ENCODE results near the gene TAF15.
A peak's percentile ranks its signal among the peaks of the same experiment; 100 is the strongest.

Gene TAF15

DNA sequence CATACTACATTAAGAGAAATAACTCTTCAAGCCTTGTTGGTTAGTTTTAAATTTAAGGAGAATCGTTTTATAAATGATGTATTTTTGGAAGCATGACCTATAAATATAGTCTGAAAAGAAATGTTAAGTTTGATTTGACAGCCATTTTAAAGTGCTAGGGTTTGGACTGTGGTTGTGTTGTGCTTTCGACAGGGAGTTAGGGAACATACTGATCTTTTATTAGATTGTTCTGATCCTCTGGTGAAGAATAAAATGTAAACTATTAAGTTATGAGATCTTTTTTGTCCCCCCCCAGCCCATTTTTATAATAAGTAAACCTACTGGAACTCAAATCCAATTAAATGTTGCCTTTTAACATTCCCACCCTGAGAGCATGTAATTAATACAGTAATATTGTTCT, 12.0 kb downstream of the TAF15 start:
- DNase-seq: no peak

DNA sequence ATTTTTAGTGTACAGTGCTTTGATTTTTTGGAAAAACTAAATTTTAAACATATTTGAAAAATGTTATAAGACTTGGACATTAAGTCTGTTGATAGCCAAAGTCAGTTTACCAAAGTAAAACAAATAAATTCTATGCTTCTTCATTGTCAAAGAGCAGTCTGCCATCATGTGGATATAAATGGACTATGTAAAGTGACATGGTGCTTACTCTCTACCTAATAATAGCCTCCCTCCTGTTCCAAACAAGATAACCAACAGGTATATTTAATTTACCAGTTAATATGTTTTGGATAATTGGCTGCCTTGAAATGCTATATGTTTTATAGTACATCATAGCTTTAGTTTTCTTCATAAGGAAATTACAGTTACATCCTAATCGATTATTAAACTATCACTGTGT, 15.9 kb downstream of the TAF15 start:
- no peak for DNase-seq

DNA sequence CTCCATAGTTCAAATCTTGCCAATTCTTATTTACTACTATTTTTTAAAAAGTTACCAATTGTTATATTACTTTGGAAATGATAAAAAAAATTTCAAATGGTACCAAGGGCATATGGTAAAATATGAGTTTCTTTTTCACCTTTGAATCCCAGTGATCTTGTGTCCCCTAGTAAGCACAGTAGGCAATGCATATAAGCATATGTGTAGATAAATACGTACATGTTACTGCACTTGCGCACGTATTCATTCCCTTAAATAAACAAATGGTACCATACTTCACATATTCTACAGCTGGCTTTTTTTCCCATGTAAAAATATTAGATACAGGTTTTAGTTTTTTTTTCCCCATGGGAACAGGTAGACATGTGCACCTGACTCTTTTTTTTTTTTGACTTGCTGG, 31.8 kb downstream of the TAF15 start:
- DNase-seq: no peak

DNA sequence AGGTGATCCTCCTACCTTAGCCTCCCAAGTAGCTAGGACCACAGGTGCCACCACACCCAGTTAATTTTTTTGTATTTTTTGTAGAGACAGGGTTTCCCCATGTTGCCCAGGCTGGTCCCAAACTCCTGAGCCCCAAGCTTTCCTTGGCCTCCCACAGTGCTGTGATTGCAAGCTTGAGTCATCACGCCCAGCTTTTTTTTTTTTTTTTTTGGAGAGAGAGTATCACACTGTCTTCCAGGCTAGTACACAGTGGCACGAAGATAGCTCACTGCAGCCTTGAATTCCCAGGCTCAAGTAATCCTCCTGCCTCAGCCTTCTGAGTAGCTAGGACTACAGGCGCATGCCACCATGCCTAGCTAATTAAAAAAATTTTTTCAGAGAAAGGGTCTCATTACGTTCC, 32.2 kb downstream of the TAF15 start:
- DNase-seq: peak; percentile 11

DNA sequence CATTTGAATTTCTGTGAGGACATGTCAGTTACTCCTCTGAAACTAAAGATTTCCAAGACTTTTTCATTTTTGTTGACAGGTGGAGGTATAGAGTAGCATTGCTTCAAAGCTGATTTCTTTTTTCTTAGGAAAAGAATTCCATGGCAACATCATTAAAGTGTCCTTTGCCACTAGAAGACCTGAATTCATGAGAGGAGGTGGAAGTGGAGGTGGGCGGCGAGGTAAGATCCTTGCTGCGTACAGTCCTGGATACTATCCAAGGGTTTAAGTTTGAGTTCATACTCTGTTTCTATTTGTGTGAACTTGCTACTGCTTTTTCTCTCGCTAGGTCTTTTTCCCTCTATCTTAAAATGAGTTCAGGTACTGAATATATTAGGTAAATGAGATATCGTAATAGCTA, 33.0 kb downstream of the TAF15 start:
- DNase-seq: no peak

DNA sequence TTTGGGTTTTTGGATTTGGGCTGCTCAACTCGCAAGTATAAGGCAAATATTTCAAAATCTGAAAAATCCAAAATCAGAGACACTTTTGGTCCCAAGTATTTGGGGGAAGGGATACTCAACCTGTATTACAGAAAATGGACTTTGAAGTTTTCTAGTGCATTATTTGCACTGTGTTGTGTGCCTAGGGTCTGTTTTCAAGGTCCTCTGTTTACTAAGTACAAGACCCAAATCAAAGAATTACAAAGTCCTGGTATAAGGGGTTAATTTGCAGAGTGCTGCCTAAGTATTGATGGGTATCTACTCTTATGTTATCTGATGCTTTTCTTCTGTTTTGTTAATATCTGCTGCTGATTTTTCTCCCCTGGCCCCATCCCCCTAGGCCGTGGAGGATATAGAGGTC, 34.4 kb downstream of the TAF15 start:
- no peak for DNase-seq

DNA sequence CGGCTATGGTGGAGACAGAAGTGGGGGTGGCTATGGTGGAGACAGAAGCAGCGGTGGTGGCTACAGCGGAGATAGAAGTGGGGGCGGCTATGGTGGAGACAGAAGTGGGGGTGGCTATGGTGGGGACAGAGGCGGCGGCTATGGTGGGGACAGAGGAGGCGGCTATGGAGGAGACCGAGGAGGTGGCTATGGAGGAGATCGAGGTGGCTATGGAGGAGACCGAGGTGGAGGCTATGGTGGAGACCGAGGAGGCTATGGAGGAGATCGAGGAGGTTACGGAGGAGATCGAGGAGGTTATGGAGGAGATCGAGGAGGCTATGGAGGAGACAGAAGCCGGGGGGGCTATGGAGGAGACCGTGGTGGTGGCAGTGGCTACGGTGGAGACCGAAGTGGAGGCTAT, 35.3 kb downstream of the TAF15 start:
- no peak for DNase-seq

DNA sequence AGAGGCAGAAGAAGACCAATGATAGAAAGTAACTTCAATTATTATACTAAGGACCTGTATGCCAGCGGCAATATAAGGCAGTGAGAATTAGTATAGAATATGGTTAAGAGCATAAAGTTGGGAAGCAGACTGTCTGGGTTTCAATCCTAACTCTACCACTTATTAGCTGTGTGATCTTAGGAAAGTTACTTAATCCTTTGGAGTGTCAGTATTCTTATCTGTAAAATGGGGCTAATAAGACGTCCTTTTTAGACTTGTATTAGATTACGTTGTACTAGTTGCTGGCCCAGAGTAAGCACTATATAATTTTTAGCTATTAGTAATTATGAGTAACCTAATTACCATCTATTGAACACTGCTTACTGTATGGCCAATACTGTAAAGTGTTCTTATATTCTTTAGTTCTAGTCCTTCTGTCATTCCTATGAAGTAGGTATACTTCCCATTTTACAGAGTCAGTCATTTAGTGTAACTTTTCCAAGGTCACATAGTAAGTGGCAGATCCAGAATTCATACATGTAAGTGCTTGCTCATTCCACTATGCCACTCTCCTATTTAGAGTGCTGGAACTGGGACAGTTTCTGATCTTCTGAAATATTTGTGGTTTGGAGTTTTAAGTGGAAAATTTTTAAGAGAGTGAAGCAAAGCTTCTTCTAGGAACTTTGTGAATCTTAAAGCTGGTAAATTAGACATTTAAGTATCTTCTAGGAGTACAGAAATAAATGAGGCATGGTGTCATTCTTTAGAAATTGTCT, 36.9 kb downstream of the TAF15 start:
- DNase-seq: no peak

DNA sequence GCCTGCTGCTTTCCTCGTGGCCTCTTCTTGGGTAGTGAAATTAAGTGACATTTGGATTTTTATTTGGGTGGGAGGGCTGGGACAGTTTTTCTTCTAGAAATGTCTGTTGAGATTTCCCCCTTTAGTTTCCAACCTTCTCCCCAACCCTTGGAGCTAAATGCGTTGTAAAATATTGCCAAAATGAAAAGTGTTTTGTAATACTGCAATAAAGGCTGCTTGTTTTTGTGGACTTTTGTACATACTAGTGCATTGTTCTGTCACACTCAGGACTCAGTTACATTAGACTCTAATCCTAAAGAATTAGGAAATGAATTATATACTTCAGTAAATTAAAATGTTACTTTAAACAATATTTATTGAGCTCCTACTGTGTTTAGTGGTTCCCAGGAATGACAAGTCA, 37.7 kb downstream of the TAF15 start:
- no peak for DNase-seq

DNA sequence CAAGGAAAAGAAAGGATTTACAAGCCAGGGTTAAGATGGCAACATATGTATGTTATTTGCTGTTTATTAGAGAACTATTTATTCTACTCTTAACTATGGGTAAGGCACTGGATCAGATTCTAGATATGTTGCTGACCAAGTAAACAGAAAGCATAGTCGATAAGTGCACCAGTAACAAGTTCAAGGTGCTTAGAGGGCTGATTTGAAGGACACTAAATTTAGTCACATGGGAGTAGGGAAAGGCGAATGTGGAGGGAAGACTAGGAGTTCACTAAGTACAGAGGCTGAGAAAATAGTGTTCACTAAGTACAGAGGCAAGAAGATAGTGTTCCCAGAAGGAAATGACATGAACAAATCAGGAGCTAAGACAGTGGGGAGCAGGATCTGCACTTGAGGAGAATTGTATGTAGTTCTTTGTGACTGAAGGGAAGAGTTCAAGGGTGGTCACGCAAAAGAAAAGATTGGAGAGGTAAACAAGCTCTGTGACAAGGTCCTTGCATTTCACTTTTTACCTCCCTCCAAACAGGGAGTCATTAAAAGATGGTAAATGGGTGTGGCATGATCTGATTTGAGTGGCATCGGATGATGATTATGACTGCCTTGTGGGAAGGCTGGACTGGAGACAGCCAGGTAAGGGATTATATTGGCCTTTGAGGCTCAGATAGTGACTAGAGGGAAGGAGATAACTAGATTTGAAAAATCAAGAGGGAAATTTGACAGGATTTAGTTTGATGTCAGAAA, 38.5 kb downstream of the TAF15 start:
- no peak for DNase-seq

DNA sequence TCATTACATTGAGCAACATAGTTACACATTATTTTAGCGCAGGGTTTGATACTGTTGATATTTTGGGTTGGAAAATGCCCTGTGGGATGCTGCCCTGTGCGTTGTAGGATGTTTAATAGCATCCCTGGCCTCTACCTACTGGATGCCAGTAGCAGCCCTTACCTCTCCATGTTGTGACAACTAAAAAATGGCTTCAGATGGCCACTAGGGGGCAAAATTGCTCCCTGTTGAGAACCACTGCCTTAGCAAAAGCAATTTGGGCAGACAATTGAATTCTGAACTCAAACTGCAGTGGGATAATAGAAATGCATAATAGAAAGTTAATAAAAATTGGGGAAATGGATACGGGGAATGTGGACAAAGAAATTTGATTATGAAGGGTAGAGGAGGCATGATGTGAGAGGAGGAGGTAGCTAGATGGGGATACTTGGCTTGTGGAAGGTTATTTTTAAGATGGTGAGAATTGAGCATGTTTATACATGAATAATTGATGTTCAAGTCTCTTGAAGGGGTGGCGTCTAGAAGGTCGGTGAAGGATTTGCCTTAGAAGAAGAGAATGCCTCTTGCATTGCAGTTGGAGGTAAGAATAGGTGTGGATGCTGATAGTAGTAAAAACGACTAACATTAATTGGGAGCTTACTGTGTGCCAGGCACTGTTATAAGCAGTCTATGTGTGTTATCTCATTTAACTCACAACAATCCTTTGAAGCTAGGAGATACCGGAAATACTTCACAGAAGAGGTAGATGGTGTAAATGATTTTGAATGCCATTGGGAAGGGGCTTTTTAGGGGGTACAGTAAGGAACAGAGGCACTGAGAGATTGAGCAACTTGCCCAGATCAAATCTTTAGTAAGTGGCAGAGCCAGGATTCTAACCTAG, 40.4 kb downstream of the TAF15 start:
- DNase-seq: peak; percentile 72

DNA sequence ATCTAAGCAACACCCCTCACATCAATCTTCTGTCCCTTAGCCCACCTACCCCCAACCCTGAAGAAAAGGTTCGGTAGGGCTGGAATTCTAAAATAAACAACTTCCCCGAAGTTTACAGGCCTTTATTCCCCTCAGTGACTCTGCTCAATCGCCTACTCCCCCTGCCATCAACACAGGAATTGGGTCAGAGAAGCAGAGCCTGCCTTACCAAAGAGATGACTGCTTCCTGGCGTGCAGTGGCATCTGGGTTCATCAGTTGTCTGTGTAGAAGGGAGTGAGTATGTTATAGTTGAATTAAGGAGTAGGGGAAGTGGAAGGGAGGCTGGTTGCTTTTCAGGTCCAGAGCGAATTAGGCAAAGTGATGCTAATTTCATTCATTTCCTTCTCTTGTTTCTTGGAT, 46.7 kb downstream of the TAF15 start:
- no peak for DNase-seq

DNA sequence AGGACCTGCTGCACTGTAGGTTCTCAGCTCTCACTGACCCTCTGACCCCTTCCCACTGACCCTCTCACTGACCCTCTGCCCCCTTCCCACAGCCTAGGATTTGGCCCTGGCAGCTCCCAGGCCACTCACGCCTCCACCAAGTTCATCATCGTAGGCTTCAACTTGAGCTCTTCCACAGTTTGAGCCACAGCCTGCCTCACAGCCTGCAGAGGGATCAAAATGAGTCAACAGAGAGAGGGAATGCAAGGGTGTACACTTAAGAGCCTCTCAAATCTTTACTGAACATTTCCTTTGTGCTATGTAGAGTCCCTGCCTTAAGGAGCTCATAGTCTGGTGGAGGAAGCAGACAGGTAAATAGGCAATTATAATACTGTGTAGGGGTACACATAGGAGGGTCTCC, 47.3 kb downstream of the TAF15 start:
- no peak for DNase-seq

DNA sequence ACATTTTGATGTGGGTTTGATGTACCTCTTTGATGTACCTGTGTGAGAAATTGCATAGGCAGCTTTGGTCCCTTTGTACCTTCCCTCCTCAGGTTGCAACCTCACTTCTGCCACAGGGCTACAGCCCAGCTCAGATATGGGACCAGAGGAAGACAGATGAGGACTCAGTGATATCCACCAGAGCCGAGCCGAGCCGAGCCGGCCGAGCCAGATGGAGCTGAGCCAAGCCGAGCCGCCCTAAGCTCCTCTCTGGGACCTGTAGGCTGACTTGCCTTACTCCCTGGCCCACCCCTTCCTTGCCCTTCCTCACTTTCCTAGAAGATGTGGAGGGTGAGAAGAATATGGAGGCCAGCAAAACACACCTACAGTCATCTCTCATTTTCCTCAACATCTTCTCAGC, 55.6 kb downstream of the TAF15 start:
- DNase-seq: no peak

DNA sequence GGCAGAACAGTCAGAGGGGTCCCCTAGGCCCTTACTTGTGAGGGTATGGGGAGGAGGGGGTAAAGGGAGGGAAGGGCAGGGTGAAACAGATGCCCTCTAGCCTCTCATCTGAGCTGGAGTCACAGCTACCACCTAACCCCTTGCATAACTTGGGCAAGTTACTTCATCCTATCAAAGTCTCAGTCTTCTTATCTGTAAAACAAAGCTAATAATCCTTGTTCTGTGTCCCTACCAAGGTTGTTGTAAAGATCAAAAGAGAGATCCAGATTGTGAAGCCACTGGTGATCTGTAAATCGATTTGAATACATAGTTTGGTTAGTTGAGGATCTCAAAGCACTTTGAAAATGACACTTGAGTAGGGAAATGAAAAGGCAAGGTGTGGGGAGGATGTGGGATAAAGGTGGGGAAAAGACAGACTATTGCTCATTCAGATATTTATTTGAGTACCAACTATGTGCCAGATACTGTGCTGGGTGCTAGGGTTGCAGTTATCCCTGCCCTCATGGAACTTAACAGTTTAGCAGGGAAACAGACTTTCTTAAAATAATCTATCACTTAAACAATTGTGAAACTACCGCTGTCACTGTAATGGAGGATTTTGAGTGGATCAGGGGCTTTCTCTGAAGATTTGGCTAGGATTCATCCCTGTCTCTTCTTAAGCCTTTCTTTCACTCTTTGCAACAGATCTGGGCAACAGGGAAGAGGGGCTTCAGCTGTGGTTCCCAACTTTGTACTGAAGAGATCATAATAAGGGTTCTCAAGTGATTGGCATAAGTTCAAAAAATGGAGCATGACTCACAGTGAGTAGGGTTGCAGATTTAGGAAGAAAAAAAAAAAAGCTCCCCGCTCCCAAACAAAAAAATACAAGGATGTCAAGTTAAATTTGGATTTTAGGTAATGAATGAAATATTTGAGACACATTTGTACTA, 56.4 kb downstream of the TAF15 start:
- no peak for DNase-seq

DNA sequence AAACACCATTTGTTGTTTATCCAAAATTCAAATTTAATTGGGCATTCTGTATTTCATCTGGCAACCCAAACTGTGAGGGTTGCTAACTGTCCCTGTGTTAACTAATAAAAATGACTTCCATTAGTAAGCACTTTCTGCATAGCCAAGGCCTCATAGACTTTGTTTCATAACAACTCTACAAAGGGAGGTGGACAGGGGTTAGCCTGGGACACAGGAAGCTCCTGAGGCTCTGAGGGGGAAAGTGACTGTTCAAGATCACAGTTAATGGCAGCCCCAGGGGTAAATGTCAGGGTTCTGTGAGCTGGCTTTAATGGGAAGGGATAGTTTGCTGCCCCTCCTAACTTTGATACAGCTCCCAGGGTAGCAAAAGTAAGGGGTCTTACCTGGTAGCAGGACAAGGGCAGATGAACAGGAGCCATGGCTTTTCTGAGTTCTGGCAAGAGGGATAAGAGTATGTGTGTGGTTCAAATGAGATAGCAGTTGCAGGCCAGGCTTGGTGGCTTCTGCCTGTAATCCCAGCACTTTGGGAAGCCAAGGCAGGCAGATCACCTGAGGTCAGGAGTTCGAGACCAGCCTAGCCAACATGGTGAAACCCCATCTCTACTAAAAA, 57.2 kb downstream of the TAF15 start:
- no peak for DNase-seq

DNA sequence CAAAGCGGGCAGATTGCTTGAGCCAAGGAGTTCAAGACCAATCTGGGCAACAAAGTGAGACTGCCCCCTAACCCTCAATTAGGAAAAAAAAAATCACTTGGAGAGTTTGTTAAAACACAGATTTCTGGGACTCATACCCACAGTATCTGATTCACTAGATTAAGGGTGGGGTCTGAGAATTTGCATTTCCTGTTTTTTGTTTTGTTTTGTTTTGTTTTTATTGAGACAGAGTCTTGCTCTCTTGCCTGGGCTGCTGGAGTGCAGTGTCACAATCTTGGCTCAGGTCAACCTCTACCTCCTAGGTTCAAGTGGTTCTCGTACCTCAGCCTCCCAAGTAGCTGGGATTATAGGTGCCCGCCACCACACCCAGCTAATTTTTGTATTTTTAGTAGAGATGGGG, 58.3 kb downstream of the TAF15 start:
- DNase-seq: no peak

DNA sequence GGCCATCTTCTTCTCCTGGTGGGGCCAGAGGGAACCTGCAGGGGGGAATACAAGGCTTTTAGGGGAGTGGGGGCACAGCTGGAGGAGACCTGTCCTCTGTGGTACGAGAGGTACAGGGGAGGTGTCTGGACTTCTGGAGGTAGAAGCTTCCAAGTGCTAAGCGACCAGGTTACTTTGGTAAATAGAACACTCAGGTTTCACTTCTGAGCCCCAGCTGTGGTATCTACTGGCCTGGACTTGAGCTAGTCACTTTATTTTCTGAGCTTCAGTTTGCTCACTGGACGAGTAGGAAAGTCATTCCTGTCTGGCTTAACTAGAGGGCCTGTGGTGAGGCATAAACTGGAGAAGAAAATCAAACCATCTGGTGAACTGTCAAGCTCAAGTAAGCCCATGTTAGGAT, 59.5 kb downstream of the TAF15 start, which contains the start of gene HEATR9:
HEATR9 (minus strand) TSS at position 155 of the 400 bp plus-strand sequence; CDS start at position 6, 149 bp downstream.
- no peak for DNase-seq

DNA sequence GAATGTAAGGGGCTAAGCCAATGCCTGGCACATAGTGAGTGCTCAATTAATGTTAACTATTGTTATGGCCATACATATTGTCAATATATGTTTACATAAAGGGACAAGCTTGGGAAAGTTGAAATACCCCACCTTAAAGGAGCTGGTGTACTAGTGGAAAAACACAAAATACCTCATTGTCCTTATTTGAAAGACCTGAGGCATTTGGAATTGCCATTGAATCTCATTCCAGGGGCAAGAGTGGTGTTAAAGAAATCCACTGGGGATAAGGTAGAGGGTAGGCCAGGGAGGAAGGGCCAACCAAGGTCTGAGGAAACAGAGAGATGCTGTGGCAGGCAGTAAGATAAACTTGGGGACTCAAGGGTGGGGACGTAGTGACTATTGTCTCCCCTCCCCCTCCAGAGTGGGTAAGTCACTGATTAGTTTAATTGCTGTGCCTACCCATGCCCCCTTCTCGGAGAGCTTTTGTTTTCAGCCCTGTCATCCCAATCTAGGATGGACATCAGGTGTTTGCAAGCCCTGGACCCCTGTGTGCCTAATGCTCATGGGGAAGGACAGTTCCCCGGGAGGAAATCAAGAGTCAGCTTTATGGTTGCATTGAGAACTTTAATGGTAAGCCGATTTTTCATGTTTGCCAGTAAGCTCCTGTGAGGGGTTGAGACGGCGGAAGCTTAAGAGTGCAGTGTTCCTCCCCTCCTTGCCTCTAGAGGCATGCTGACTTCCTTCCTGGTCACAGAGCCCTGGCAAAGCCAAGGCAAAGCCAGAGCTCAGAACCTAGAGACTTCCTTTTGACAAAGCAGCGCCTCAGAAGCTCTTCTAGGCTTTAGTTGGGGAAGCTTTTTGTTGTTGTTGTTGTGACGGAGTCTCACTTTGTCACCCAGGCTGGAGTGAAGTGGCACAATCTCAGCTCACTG, 61.9 kb downstream of the TAF15 start:
- peak; percentile 44 for DNase-seq

DNA sequence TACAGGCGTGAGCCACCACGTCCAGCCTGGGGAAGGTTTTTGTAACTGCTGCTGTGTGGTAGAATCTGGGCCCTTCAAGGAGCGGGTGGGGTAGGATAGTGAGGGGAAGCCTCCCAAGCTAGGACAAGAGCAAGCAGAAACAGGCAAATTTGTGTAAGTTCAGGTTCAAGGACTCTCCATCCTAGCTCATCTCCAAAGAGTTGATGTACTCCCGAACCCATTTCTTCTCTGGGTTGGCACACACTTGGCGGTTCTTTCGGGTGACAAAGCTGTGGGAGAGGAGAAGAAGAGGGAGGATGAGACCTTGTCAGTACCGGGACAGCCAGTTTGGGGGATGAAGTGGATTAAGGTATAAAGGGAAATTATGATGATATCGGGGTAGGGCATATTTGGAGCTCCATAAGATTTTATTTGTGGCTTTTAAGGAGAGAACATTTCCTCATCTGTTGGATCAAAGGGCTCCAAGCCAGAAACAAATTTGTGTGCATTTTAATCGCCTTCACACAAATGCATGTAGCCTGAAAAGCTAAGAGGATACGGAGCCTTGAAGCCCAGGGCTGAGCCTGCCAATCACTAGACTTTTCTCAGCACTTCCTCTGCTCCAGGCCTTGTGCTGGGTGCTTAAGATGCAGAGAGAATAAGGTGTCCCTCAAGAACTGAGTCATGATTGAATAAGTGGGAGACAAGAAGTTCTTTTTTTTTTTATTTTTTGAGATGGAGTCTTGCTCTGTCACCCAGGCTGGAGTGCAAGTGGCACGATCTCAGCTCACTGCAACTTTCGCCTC, 63.1 kb downstream of the TAF15 start:
- no peak for DNase-seq

Data from inflammatory macrophage treated with lipopolysaccharide for 4 hours (primary cell).